ENCODE data around the gene WDR13.

DNA sequence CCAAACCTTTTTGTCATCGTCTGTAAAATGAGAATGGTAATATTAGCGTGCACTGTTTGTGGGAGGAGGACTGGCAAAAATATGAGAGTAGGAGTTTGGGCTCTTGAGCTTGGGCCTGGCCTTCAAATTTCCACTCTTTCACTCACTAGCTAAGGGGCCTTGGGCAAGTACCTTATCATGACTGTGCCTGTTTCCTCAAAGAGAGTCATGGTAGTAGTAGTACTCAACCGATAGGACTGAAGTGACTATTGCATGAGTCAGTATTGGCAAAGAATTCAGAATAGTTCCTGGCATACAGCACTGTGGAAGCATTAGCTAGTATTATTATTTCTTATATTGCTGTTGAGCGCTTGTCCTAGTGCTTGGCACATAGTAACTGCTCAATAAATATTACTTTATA lies 39.0 kb upstream of the WDR13 start:
- no peak for TF ChIP-seq CTCF (IDR thresholded peaks at IDR 0.05)
- TF ChIP-seq, protein P1, sequence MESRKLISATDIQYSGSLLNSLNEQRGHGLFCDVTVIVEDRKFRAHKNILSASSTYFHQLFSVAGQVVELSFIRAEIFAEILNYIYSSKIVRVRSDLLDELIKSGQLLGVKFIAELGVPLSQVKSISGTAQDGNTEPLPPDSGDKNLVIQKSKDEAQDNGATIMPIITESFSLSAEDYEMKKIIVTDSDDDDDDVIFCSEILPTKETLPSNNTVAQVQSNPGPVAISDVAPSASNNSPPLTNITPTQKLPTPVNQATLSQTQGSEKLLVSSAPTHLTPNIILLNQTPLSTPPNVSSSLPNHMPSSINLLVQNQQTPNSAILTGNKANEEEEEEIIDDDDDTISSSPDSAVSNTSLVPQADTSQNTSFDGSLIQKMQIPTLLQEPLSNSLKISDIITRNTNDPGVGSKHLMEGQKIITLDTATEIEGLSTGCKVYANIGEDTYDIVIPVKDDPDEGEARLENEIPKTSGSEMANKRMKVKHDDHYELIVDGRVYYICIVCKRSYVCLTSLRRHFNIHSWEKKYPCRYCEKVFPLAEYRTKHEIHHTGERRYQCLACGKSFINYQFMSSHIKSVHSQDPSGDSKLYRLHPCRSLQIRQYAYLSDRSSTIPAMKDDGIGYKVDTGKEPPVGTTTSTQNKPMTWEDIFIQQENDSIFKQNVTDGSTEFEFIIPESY (IDR thresholded peaks at IDR 0.05; ENCODE audit: borderline replicate concordance, low read depth): no peak
- TF ChIP-seq, protein P2, sequence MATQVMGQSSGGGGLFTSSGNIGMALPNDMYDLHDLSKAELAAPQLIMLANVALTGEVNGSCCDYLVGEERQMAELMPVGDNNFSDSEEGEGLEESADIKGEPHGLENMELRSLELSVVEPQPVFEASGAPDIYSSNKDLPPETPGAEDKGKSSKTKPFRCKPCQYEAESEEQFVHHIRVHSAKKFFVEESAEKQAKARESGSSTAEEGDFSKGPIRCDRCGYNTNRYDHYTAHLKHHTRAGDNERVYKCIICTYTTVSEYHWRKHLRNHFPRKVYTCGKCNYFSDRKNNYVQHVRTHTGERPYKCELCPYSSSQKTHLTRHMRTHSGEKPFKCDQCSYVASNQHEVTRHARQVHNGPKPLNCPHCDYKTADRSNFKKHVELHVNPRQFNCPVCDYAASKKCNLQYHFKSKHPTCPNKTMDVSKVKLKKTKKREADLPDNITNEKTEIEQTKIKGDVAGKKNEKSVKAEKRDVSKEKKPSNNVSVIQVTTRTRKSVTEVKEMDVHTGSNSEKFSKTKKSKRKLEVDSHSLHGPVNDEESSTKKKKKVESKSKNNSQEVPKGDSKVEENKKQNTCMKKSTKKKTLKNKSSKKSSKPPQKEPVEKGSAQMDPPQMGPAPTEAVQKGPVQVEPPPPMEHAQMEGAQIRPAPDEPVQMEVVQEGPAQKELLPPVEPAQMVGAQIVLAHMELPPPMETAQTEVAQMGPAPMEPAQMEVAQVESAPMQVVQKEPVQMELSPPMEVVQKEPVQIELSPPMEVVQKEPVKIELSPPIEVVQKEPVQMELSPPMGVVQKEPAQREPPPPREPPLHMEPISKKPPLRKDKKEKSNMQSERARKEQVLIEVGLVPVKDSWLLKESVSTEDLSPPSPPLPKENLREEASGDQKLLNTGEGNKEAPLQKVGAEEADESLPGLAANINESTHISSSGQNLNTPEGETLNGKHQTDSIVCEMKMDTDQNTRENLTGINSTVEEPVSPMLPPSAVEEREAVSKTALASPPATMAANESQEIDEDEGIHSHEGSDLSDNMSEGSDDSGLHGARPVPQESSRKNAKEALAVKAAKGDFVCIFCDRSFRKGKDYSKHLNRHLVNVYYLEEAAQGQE (IDR thresholded peaks at IDR 0.05; ENCODE audit: low read depth, low read length): no peak
- no peak for TF ChIP-seq NFIC (IDR thresholded peaks at IDR 0.05; ENCODE audit: borderline replicate concordance)
- TF ChIP-seq RXRA (IDR thresholded peaks at IDR 0.05; ENCODE audit: borderline replicate concordance, low read depth): no peak
- no peak for TF ChIP-seq RAD21 (IDR thresholded peaks at IDR 0.05; ENCODE audit: low read length)
- TF ChIP-seq, protein P3, sequence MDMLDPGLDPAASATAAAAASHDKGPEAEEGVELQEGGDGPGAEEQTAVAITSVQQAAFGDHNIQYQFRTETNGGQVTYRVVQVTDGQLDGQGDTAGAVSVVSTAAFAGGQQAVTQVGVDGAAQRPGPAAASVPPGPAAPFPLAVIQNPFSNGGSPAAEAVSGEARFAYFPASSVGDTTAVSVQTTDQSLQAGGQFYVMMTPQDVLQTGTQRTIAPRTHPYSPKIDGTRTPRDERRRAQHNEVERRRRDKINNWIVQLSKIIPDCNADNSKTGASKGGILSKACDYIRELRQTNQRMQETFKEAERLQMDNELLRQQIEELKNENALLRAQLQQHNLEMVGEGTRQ (IDR thresholded peaks at IDR 0.05; ENCODE audit: borderline replicate concordance, low read depth, low read length): no peak
- no peak for TF ChIP-seq GABPA (IDR thresholded peaks at IDR 0.05; ENCODE audit: low read depth)
- TF ChIP-seq POLR2AphosphoS5 (IDR thresholded peaks at IDR 0.05; ENCODE audit: low read depth, low read length): no peak
- peak; percentile 53; the same call in 1 of the 2 replicates for TF ChIP-seq FOSL2 (IDR thresholded peaks at IDR 0.05; ENCODE audit: borderline replicate concordance, low read depth)
